Measurements from ENCODE around the gene MRPS26.

DNA sequence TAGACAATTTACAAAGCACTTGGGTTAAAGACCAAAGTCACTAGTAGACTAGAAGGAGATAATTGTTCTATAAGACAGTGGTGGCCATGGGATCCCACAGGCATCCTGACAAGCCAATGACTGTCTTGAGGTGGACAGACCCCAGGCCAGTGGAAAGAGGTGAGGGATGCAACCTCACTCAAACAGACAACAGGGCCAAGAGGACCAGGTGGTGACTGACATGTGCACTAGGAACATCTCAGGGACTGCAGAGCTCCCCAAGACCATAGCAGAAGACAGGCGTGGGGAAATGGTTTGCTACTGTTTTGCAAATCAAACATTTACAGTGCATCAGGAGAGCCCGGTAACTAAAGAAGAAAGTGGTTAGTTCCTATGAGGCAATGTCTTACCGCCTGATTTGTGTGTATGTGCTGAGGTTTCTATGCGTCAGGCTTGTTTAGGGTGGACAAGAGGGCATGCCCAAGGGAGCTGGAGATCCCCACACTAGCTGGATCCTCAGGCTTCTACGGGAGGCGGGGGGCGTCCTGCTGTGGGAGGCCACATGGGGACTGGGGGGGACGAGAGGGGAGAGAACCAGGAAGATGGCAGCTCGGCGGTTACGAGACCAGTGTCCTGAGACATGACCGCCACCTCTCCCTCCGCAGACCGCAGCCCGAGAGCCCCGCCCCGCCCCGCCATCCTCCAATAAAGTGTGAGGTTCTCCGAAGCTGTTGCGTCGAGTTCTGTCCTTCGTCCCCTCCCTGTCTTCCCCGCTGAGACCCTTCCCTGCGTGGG, 623 bp upstream of the MRPS26 start:
- TF ChIP-seq, protein P1, sequence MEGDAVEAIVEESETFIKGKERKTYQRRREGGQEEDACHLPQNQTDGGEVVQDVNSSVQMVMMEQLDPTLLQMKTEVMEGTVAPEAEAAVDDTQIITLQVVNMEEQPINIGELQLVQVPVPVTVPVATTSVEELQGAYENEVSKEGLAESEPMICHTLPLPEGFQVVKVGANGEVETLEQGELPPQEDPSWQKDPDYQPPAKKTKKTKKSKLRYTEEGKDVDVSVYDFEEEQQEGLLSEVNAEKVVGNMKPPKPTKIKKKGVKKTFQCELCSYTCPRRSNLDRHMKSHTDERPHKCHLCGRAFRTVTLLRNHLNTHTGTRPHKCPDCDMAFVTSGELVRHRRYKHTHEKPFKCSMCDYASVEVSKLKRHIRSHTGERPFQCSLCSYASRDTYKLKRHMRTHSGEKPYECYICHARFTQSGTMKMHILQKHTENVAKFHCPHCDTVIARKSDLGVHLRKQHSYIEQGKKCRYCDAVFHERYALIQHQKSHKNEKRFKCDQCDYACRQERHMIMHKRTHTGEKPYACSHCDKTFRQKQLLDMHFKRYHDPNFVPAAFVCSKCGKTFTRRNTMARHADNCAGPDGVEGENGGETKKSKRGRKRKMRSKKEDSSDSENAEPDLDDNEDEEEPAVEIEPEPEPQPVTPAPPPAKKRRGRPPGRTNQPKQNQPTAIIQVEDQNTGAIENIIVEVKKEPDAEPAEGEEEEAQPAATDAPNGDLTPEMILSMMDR (IDR thresholded peaks at IDR 0.05): no peak
- TF ChIP-seq EZH2 (IDR thresholded peaks at IDR 0.05) (no peak), EZH2phosphoT487 (IDR thresholded peaks at IDR 0.05) (no peak)

Data from neural progenitor cell (in vitro differentiated cells).